ENCODE data around the gene COPS7A.

COPS7A gene

GRCh38 chr12:6765634-6766581 is 42.1 kb downstream of the COPS7A start, which contains the start of gene PTMS:
Gene PTMS (plus strand): TSS chr12:6766363. CDS start chr12:6766706, 343 bp downstream.
- Mint-ChIP-seq H3K27ac (peak within 1 kb of the TSS; percentile 98), H3K4me1 (peaks cover 79% of the 10 kb centered on the region), H3K36me3 (ENCODE audit: low read depth) (peaks cover 2% of the 10 kb centered on the region), H3K9me3 (no peaks in the 10 kb centered on the region), H3K27me3 (ENCODE audit: low read depth, poor library complexity) (no peaks in the 10 kb centered on the region), H3K4me3 (peak within 1 kb of the TSS; percentile 97)
- no peak for TF ChIP-seq CTCF (IDR thresholded peaks at IDR 0.05)
- peak; percentile 81 for DNase-seq

GRCh38 chr12:6766651-6767349 is 43.0 kb downstream of the COPS7A start:
- Mint-ChIP-seq H3K27me3 (ENCODE audit: low read depth, poor library complexity) (peaks cover under 1% of the 10 kb centered on the region), H3K4me1 (peaks cover 80% of the 10 kb centered on the region), H3K9me3 (no peaks in the 10 kb centered on the region), H3K27ac (peak overlapping the region; percentile 98), H3K36me3 (ENCODE audit: low read depth) (peaks cover 11% of the 10 kb centered on the region), H3K4me3 (peak overlapping the region; percentile 97)
- DNase-seq = peak; percentile 84
- peak; percentile 23 for TF ChIP-seq CTCF (IDR thresholded peaks at IDR 0.05)

- Mint-ChIP-seq H3K4me1 (peaks cover 80% of the 10 kb centered on the region), H3K9me3 (no peaks in the 10 kb centered on the region), H3K27me3 (ENCODE audit: low read depth, poor library complexity) (peaks cover 4% of the 10 kb centered on the region), H3K27ac (peak overlapping the region; percentile 98), H3K4me3 (peak overlapping the region; percentile 97), H3K36me3 (ENCODE audit: low read depth) (peaks cover 13% of the 10 kb centered on the region)
- TF ChIP-seq CTCF (IDR thresholded peaks at IDR 0.05) = no peak
- DNase-seq = peak; percentile 34
These were observed 43.8 kb downstream of the COPS7A start for GRCh38 chr12:6767353-6768319.

- no peaks in the 10 kb centered on the region for H3K9me3 Mint-ChIP-seq
- H3K27me3 Mint-ChIP-seq (ENCODE audit: low read depth, poor library complexity) = peaks cover 4% of the 10 kb centered on the region
- no peak for DNase-seq
- H3K36me3 Mint-ChIP-seq (ENCODE audit: low read depth) = peaks cover 13% of the 10 kb centered on the region
- H3K4me3 Mint-ChIP-seq = peak overlapping the region; percentile 97
- peaks cover 80% of the 10 kb centered on the region for H3K4me1 Mint-ChIP-seq
- TF ChIP-seq CTCF (IDR thresholded peaks at IDR 0.05) = no peak
- H3K27ac Mint-ChIP-seq = peak overlapping the region; percentile 98
These were observed 44.6 kb downstream of the COPS7A start for GRCh38 chr12:6768437-6768914.

GRCh38 chr12:6768990-6769389 is 45.1 kb downstream of the COPS7A start:
- Mint-ChIP-seq H3K27ac (peak overlapping the region; percentile 98), H3K36me3 (ENCODE audit: low read depth) (peaks cover 13% of the 10 kb centered on the region), H3K4me3 (peak overlapping the region; percentile 97), H3K27me3 (ENCODE audit: low read depth, poor library complexity) (peaks cover 4% of the 10 kb centered on the region), H3K4me1 (peaks cover 75% of the 10 kb centered on the region), H3K9me3 (no peaks in the 10 kb centered on the region)
- DNase-seq = peak; percentile 80
- no peak for TF ChIP-seq CTCF (IDR thresholded peaks at IDR 0.05)

Measured in nephron progenitor cell (in vitro differentiated cells).